ENCODE measurements around the gene GRIK4. TPM values are rescaled to one million over a fixed set of nuclear protein-coding genes. Genes with fewer than 3 reads are reported as not detected.

GRIK4 gene
- total and polyA plus RNA-seq, 12 donors, result 0.33 to 4.8 (median 3.0) TPM

DNA sequence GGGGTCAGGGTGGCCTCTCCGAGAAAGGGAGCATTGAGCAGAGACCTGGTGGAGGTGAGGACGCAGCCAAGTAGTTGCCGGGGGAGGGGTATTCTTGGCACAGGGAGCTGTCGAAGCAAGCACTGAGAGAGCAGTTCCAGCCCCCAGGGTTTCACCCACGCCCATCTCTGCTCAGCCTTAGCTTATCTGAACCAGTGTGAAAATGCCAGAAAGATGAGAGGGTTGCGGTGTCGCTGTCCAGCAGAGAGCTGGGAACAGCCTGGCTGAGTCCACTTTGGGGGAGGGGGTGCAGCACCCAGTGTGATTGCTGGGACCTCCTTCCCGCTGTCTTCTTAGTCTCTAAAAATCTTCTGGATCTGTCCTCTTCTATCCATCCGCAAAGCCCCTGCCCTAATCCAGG, 389.1 kb downstream of the GRIK4 start:
- H3K4me1 ChIP-seq (replicated peaks in 1 of 2), result no peaks in the 10 kb centered on the region
- DNase-seq, result no peak
- H3K36me3 ChIP-seq (replicated peaks in 1 of 2), result no peaks in the 10 kb centered on the region
- no peak overlapping the region for H3K27ac ChIP-seq
- H3K27me3 ChIP-seq, result no peaks in the 10 kb centered on the region
- intact Hi-C loops (cut with DNase I), result no loop called here
- H3K9me3 ChIP-seq (replicated peaks in 1 of 3), result no peaks in the 10 kb centered on the region
- no peak for TF ChIP-seq POLR2A (IDR thresholded peaks at IDR 0.05)
- TF ChIP-seq, protein P1, sequence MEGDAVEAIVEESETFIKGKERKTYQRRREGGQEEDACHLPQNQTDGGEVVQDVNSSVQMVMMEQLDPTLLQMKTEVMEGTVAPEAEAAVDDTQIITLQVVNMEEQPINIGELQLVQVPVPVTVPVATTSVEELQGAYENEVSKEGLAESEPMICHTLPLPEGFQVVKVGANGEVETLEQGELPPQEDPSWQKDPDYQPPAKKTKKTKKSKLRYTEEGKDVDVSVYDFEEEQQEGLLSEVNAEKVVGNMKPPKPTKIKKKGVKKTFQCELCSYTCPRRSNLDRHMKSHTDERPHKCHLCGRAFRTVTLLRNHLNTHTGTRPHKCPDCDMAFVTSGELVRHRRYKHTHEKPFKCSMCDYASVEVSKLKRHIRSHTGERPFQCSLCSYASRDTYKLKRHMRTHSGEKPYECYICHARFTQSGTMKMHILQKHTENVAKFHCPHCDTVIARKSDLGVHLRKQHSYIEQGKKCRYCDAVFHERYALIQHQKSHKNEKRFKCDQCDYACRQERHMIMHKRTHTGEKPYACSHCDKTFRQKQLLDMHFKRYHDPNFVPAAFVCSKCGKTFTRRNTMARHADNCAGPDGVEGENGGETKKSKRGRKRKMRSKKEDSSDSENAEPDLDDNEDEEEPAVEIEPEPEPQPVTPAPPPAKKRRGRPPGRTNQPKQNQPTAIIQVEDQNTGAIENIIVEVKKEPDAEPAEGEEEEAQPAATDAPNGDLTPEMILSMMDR (IDR thresholded peaks at IDR 0.05), result no peak
- WGBS, 4 donors, result 62 to 75% (median 69%) methylated on average over 7 to 9 of the region's 9 CpGs
- H3K4me3 ChIP-seq, result no peak overlapping the region

DNA sequence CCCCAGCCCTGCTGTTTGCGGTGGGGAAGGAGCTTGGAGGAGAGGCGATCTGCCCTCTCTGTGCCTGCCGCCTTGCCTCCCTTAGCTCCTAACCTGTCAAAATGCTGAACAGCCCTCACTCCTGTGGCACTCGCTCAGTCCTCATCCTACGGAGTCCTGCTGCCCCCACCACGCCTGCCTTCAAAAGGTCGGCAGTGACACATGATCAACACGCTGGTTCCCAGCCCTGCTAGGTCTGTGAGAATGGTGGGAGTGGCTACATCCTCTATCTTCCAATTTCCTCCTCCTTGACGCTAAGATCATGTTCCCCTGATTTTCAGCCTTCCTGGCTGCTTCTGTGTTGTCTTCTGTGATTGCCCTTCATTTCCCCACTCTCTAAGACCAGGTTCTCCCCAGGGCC, 392.1 kb downstream of the GRIK4 start:
- no peak overlapping the region for H3K4me3 ChIP-seq
- TF ChIP-seq POLR2A (IDR thresholded peaks at IDR 0.05), result no peak
- TF ChIP-seq, protein P1 (IDR thresholded peaks at IDR 0.05), result no peak
- 67 to 75% (median 68%) methylated on average over 6 to 9 of the region's 9 CpGs for WGBS, 4 donors
- no peaks in the 10 kb centered on the region for H3K4me1 ChIP-seq (replicated peaks in 1 of 2)
- no peaks in the 10 kb centered on the region for H3K27me3 ChIP-seq
- H3K27ac ChIP-seq, result no peak overlapping the region
- no peak for DNase-seq
- no peaks in the 10 kb centered on the region for H3K9me3 ChIP-seq (replicated peaks in 1 of 3)
- intact Hi-C loops (cut with DNase I), result no loop called here
- H3K36me3 ChIP-seq (replicated peaks in 1 of 2), result no peaks in the 10 kb centered on the region

GRCh38 chr11:120904116-120904515, 392.6 kb downstream of the GRIK4 start:
- no peak for TF ChIP-seq POLR2A (IDR thresholded peaks at IDR 0.05)
- TF ChIP-seq, protein P1 (IDR thresholded peaks at IDR 0.05), result no peak
- Histone ChIP-seq H3K27me3 (no peaks in the 10 kb centered on the region), H3K27ac (no peak overlapping the region), H3K4me1 (replicated peaks in 1 of 2) (no peaks in the 10 kb centered on the region), H3K4me3 (no peak overlapping the region), H3K9me3 (replicated peaks in 1 of 3) (no peaks in the 10 kb centered on the region), H3K36me3 (replicated peaks in 1 of 2) (no peaks in the 10 kb centered on the region)
- 77 to 90% (median 80%) methylated on average over 4 of the region's 4 CpGs for WGBS, 4 donors
- DNase-seq, result no peak
- intact Hi-C loops (cut with DNase I), result no loop called here

DNA sequence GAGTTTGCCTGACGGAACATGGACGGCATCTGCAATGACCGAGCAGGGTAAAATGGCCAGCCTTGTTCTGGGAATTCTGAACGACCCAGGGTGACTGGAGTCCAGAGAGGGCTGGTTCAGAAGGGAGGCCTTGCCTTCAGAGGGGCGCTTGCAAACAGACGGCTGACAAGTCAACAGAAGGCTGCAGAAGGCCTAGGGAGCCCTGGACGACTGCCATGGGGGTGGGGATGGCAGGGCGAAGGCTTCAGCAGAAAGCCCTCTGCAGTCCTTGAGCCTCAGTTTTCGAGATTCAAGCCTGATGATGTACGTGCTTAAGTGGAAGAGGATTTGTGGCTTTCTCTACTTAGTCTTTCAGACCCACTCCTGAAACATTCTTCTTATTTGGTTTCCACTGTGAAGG, 395.2 kb downstream of the GRIK4 start:
- intact Hi-C loops (cut with DNase I), result no loop called here
- DNase-seq, result no peak
- H3K27me3 ChIP-seq, result no peaks in the 10 kb centered on the region
- no peak overlapping the region for H3K4me3 ChIP-seq
- TF ChIP-seq POLR2A (IDR thresholded peaks at IDR 0.05), result no peak
- TF ChIP-seq, protein P1 (IDR thresholded peaks at IDR 0.05), result no peak
- no peak overlapping the region for H3K27ac ChIP-seq
- no peaks in the 10 kb centered on the region for H3K9me3 ChIP-seq (replicated peaks in 1 of 3)
- 83 to 88% (median 87%) methylated on average over 10 of the region's 10 CpGs for WGBS, 4 donors
- H3K36me3 ChIP-seq (replicated peaks in 1 of 2), result no peaks in the 10 kb centered on the region
- H3K4me1 ChIP-seq (replicated peaks in 1 of 2), result no peaks in the 10 kb centered on the region
